GM21390 (cell line): ENCODE data around the gene COX4I1.

Source experiments
- ATAC-seq: cut with Tn5 transposase; IDR thresholded peaks from one replicate; pipeline ENCODE4 v1.9.1; 2021; ENCODE audit not compliant: unreplicated experiment

Gene COX4I1

DNA sequence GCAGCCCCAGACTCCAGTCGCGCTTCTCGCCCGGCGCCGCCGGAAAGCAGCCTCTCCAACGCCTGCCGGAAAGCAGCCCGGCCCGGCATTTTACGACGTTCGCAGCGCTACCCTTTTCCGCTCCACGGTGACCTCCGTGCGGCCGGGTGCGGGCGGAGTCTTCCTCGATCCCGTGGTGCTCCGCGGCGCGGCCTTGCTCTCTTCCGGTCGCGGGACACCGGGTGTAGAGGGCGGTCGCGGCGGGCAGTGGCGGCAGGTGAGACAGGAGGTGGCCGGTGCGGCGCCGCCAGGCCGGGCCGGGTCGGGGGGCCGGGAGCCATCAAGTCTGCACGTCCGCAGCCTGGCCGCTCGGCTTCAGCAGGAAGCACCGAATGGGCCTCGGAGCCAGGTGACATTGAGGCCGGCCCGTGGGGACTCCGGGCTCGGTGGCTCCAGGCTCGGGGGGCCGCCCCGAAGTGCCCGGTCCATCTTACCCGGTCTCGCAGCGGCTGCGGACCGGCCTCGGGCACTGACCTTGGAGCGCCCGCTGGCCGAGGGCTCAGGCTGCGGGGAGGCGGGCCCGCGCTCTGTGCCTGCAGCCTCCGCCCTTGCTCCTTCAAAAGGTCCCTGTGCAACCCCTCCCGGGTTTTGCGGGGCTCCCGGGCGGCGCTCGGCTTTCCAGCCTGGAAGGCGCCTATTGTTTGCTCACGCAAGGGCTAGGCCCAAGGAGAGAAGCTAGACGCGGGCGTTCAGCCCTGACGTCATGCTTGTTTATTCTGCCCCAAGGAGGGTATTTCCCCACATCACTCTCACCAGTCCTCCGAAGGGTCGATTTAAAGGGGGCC, at the start of gene COX4I1, which contains the start of gene EMC8:
TSS of gene COX4I1 (plus strand) at position 199 of the 824 bp plus-strand sequence. CDS start 1,511 bp downstream, outside the sequence.
TSS of gene EMC8 (minus strand) at position 48 of the 824 bp plus-strand sequence. CDS start 249 bp downstream, outside the sequence.
- peak; percentile 82 for ATAC-seq

DNA sequence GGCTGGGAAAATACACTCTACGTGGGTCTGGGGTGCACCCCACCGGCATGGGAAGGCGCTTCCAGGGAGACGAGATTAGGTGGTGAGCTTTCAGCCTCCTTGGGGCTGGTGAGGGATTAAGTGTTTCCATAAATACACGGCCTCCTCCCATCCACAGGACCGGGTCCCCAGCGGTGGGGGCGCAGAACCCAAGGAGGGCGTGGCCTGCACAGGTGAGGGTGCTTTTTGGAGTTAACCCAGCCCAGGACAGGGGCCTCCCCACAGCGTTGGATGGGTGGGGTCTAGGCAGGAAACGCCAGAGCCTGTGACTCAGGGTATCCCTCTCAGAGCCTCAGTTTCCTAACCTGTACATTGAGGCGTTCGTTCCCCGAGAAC, 49.7 kb upstream of the COX4I1 start:
- ATAC-seq = no peak

DNA sequence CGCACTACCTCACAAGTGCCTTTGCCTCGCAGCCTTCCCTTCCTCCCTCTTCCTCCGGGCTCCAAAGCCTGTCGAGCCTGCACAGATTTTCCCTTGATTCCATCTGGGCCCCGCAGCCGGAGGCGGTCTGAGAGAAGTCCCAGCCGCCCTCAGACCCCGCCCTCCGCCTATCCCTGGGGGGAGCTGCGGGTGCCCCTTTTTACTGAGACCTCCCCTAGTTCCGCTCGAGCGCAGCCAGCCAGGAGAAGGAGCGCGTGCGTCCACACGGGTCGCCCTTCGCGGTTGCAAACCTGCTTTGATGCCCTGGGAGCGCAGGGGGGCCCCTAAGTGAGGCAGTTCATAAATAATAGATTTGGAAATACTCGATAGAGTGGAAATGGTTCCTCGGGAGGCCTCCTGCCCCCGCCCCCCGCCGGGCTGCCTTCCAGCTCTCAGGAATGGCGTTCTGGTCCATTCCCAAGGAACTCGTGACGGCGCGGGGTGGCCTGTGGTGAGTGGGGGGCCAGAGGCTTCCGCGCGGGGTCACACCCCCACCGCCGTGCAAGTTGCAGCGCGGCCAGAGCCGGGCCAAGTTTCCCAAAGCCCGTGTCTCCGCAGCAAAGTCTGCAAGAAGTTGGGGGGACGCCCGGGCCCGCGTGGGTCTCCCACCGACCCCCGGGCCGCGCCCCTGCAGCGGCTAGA, 49.2 kb upstream of the COX4I1 start:
- ATAC-seq = no peak

DNA sequence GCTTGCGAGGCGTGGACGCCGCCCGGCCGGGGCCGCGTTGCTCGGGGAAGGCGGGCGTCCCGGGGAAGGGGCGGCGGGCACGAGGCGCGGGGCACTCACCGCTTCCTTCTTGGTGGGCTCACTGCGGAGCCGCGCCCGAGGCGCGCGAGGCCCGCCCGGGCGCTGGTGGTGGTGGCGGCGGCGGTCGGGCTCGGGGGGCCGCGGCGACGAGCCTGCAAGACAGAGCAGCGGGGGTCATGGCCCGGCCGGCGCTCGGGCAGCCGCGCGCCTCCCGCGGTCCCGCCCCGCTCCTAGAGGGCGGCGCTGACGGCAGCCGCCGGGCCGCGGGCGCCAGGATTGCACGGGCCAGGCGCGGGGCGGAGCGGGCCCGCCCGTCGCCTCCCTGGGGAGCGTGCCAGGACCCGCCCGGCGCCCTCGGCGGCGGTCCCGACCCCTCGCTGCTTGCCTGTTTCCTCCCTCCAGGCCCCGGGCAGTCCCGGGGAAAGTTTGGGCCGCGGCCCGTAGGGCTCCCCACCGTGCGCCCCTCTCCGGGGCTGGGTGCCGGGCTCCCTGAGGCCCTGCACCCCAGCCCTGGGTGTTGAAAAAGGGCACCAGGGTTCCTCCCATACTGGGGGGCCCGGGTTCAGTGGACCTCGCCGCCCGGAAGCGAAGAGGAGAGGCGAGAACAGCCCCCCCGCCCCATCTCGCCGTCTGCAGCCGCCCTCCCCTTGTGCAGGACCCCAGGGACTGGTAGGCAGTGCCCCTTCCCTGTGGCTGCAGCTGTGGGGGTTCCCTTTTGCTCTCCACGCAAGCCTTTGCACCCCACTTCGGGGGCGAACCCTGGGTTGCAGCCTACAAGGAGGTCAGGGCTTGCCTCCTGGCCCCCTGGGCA, 48.4 kb upstream of the COX4I1 start, which contains the start of gene C16orf74:
TSS of gene C16orf74 (minus strand) at position 270 of the 871 bp plus-strand sequence. CDS start 15,879 bp downstream, outside the sequence.
- peak; percentile 47 for ATAC-seq

DNA sequence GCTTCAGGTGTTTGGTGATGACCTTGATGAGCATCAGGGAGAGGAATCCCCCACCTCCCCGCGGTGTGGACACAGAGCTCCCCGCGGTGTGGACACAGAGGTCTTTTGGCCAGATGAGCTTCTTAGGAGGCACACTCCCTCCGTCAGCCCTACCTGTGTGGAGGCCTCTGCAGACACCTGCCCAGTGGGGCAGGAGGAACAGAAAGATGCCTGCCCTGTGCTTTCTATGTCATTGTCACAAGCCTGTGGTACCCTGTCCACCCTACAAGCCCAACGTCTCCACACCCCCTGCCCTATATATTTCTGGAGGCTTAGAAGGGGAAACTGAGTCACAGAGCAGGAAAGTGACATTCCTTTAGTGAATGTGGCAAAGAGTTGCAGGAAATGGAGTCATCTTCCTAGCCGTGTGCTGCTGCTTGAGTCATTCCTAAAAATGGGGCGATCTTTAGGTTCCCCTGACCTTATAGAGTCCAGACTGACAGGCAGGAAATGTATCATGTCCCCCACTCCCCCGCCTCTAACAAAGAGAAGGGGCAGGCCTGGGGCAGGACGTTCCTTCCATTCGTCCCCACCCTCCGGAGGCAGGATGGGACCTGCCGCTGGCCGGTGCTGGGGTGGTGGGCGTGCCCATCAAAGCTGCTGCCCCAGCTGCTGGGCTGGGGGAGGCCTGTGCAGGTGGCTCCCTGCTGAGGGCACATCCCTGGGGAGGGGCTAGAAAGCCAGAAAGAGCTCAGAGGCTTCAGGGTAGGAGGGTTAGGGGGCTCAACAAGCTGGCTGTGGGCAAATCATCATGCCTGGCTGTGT, 47.6 kb upstream of the COX4I1 start:
- ATAC-seq = no peak

DNA sequence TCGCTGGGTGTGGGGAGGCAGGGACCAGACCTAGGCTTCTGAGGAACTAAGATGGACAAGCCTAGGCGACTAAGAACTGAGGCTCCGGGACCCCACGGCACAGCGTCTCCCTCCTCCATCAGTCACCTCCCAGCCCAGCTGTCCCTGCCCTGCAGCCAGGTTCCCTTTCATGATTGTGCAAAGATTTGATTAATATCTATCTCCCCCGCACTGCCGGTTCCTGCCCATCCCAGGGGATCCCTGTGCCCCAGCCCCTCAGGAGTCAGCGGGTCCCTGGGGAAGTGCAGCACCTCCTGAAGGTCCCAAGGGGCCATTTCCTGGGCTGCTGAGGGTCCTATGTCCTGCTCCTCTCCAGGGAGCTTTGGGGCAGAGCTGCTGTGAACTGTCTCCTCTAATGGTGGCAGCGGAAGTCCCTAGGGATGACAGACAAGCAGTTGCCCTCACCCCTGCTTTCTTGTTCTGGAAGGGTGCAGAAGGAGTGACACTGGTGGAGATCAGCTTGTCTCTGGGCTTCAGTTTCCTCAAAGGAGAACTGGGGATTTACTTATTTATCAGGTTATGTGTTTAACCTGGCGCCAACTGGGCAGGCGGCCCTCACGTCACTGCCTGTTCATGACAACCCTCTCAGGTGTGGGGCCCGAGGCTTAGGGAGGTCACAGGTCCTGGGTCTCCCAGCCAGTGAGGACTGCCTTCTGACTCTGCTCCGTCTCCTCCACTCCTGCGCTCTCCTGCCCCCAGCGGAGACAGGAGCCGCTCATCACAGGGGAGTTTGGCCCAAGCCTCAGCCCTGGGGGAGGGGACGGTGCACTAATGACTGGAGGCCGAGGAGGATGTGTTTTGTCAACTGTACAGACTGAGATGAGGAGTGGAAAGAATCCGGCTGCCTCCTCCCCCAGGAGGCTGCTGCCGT, 46.7 kb upstream of the COX4I1 start:
- ATAC-seq = no peak

DNA sequence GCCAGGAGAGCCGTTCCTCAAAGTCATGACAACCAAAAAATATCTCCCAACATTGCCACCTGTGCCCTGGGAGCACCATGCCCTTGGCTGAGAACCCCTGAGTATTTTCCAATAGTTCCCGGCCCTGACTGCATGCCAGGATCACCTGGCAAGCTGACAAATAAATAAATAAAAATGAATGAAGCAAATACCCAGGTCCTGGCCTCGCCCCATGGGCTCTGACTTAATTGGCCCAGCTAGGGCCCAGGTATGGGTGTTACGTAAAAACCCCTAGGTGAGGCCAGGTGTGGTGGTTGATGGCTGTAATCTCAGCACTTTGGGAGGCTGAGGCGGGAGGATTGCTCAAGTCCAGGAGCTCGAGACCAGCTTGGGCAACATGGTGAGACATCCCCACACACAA, 45.9 kb upstream of the COX4I1 start:
- ATAC-seq = no peak

DNA sequence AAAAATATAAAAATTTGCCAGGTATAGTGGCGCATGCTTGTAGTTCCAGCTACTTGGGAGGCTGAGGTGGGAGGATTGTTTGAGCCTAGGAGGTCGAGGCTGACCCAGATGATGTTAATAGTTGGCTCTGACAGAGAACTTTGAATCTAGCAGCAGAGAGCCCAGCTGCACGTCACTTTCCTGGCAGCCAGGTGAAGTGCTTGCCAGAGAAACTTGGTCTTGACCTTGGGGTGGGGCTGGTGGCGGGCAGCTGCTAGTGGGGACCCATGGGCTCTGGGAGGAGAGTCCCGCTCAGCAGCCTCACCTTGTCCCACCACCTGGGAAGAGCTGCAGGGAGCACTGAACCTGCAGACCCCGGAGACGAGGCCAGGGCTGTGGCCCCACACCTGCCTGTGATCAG, 45.5 kb upstream of the COX4I1 start:
- ATAC-seq = no peak

DNA sequence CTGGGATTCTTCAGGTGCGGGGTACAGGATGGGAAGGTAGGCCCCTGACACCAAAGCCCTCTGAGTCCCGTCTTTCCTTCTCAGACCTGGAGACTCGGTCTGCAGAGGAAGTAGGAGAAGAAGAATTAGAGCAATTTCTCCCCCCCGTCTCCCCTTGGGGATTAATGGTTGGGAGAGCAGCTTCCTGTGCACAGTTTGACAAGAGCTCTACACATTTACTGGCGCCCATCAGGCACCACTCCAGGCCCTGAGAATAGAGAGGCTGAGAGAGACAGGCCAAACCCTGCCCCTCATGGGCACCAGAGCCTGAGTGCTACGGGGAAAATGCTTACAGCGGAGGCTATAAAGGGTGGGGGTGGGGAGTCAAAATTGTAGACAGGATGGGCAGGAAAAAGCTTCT, 45.1 kb upstream of the COX4I1 start:
- no peak for ATAC-seq

DNA sequence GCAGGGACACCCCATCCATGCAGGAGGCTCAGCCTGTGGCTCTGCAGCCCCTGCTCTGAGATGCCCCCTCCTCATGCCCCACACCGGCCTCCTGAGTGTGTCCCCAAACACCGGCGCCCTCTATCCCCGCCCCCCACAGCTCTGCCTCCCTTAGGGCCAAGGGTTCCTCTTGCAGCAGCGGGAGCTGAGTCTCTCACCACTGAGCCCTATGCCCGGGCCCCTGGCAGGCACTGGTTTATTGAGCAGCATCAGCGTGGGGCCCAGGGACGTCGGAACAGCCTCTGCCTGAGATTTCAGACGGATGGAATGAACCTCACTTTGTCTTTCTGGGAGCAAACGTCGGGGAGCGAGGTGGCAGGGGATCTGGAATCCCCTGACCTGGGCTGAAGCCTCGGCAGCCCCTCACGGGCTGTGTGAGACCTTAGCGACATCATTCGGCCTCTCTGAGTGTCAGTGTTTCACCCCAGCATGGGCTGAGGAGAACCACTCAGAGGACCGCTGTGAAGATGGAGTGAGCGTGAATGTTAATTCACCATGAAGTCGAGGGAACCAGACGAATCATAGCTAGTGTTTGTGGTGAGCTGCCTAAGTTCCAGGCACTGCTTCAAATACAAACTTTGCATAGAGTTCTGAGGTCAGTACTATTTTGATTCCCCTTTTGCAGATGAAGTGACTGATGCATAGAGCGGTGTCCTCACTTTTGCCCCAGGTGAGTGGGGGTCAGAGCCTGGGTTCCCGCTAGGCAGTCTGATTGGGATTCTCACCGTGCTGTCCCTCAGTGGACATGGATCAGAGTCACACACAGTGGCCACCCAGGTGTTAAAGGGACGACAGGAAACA, 43.3 kb upstream of the COX4I1 start:
- ATAC-seq = peak; percentile 48

DNA sequence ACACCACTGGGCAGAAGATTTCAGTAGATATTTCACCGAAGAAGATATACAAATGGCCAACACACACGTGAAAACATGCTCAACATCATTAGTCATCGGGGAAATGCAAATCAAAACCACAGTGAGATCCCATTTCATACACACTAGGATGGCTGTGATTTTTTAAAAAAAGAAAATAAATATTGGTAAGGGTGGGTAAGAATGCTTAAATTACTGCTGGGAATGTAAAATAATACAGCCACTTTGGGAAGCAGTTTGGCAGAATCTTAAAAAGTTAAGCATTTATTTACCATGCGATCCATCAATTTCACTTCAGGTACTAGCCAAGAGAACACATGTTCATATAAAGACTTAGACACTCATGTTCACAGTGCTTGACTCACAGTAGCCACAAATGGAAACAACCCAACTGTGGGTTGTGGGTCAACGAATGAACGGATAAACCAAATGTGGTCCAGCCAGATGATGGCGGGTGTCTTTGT, 42.1 kb upstream of the COX4I1 start:
- peak; percentile 24 for ATAC-seq

DNA sequence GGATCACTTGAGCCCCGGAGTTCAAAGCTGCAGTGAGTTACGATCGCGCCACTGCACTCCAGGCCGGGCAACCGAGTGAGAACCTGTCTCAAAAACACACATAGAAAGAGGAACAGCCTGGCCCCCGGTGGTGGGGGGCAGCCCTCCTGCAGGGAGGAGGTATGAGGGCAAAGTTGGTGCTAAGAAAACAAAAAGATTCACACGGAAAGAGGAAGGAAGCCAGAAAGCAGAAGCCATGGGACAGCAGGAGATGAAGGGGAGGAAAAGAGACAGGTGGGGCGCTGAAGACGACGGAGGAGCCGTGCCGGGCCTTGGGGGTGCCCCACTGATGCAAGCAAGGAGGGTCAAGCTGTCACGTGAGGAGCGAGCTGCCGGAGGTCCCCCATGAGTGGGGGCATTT, 40.4 kb upstream of the COX4I1 start:
- ATAC-seq = no peak

DNA sequence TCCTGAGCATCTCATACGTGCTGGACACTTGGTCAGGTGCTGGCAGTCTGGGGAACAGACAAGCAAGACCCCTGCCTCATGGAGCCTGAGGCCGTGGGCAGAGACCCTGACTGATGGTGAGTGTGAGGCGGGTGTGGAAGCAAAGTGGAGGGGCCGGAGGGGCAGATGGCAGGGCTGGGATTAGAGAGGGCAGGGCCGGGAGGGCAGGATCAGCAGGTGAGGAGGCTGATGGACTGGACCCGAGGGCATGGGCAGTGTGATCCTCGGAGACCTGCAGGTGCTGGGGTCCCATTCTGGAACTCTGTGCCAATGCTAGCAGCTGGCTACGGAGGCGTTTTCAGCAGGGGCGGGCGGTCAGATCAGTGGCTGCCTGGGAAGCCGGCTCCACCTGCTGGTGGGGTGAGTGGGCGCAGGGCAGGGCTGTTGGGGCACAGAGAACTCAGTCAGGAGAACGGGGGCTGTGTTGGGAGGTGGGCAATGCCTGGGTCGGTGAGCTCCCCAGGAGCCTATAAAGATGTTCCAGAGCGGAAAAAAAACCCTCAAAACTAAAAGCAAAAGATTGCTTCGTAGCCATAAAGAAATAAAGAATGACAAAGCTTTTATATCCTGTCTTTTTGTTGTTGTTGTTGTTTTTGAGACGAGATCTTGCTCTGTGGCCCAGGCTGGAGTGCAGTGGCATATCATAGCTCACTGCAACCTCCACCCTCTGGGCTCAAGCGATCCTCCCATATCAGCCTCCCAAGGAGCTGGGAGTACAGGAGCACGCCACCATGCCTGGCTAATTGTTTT, 39.7 kb upstream of the COX4I1 start:
- no peak for ATAC-seq

DNA sequence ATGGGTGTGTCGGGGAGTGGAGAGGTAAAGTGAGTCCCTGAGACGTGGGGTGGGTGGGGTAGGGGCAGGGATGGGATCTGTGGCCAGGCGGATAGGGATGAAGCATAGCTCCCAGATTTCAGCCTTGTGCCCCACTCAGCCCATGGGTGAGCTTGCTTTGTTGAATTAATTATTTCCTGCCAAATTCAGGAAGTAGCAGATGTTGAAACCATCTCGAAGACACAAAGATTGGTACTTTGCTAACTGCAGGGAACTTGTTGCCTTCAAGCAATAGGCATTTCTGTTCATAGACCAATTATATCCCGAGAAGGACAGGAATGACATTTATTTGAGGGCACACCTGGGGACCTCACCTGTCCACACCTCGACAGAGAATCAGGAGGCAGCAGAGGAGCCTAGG, 37.6 kb upstream of the COX4I1 start:
- ATAC-seq = no peak

DNA sequence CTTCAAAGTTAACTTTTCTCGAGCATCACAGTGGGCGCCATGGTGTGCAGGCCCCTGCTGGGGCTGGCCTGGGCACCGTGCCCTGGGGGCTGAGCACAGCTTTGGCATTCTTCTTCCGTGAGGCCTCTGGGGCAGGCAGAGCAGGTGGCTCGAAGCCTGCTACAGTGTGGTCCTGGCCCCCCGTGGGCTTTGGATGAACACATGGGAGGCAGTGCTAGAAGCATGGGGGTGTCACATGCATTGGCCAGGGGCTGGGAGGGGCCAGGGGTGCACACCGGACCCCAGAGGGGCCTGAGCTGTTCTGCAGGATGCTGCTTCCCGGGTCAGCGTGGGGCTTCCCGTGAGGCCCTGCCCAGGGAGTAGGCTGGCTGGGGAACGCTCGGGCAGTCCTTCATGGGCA, 36.5 kb upstream of the COX4I1 start:
- no peak for ATAC-seq

DNA sequence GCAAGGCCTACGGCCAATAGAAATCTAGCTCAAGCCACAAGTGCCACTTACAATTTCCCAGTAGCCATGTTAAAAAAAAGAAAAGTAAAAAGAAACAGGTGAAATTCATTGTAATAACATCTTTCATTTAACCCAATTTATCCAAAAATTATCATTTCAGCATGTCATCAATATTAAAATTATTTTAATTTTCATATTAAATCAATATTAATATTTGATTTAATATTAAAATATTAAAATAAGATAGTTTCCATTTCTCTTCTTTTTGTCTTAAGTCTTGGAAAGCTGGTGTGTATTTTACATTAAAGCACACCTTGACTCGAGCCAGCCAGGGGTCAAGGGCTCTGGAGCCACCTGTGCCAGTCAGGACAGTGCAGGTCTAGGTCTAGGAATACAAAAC, 35.9 kb upstream of the COX4I1 start:
- ATAC-seq = no peak

DNA sequence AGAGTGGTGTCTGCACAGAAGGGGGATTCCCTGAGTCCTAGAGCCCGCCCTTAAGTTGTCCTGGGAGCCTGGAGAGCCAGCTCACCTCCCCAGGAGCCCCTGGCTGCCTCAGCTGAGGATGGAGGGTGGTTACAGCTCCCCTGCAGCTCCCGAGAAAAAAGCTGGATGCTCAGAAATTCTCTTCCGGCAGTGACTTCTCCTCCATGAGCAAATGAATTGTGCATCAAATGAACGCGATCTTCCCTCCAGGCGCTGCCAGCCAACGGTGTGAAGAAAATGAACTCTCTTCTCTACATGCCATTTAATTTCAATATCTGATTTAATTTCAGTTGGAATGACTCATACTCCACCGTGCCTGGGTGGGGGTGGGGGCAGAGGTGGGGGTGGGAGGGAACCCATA, 34.3 kb upstream of the COX4I1 start:
- ATAC-seq = no peak

DNA sequence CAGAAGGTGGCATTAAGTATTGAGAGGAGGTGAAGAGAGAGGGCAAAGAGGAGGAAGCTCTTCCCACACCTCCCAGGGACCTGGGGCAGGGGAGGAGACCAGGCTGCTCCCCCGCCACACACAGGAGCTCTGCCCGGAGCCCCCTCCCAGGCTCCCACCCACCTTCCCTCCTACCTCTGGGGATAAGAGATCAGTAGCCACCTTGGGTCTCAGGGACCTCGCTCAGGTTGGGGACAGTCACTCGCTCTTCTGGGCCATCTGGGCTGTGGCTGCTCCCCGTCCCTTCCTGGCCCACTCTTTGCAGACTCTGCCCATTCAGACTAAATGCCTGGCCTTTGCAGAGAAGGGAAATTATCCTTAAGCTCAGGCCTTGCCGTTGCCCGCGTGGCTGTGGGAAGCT, 33.7 kb upstream of the COX4I1 start:
- no peak for ATAC-seq
